LNCaP clone FGC (cell line): ENCODE measurements around the gene NEURL3.
A peak's percentile ranks its signal among the peaks of the same experiment; 100 is the strongest.

Source experiments
- DNase-seq: peaks from one replicate; pipeline ENCODE4 v3.0.0-alpha.2; 2011; ENCODE audit warnings: low read depth
- H3K4me3 ChIP-seq: 2 replicates; pipeline ENCODE4 v1.5.1; 2011; ENCODE audit warnings: mild to moderate bottlenecking, low read depth, low read length, control low read depth
- TF ChIP-seq, protein P1 (sequence below): IDR thresholded peaks from 2 replicates; pipeline ENCODE4 v1.5.1; 2012; ENCODE audit warnings: mild to moderate bottlenecking; ENCODE audit not compliant: control insufficient read depth, insufficient read depth; ENCODE audit errors: extremely low read depth

NEURL3 gene

DNA sequence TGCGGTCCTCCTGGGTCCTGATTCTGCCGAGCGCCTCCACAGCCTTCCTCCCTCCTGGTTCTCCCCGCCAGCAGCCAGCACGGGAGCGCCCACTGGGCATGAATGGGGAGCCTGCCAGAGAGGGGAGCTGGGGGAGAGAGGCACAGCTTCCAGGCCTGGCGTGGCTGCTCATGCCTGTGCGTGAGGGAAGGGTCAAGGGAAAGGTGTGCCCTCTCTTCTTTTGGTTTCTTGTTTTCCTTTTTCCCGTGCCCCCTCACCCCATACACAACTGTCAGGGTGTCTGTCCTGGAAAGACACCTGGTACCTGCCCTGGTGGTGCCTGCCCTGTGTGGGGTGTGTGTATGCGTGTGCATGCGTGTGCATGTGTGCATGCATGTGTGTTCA, 4.7 kb upstream of the NEURL3 start:
- no peak for DNase-seq
- TF ChIP-seq, protein P1, sequence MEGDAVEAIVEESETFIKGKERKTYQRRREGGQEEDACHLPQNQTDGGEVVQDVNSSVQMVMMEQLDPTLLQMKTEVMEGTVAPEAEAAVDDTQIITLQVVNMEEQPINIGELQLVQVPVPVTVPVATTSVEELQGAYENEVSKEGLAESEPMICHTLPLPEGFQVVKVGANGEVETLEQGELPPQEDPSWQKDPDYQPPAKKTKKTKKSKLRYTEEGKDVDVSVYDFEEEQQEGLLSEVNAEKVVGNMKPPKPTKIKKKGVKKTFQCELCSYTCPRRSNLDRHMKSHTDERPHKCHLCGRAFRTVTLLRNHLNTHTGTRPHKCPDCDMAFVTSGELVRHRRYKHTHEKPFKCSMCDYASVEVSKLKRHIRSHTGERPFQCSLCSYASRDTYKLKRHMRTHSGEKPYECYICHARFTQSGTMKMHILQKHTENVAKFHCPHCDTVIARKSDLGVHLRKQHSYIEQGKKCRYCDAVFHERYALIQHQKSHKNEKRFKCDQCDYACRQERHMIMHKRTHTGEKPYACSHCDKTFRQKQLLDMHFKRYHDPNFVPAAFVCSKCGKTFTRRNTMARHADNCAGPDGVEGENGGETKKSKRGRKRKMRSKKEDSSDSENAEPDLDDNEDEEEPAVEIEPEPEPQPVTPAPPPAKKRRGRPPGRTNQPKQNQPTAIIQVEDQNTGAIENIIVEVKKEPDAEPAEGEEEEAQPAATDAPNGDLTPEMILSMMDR, result no peak
- no peak overlapping the region for H3K4me3 ChIP-seq

DNA sequence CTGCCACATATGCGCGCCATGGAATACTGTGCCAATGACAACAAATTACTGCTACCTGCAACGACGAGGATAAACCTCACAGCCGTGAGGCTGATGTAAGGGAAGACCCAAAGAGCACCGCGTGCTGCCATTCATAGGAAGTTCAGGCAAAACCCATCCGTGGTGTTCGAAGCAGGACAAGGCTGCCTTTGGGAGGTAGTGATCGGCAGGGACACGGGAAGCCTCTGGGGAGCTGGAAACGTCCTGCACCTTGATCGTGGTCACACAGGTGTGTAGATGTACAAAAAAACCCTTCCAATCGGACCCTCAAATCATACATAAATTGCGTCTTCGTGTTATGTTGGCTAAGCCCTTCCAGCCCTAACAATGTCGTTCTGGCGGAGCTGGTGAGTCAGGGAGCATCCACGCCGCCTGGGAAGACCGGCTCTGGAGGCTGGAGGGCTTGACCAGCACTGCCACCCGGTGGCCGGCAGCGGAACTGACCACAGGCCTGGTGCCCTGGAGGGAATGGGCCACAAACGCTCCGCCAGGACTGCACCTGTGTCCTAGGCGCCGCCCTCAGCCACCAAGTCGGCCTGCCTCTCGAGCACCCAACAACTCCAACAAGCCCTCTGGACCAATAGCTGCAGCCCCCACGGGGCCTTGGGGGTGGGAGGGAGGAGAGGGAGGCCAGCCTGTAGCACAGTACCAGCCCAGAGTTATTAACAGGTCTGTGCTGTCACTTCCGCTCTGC, 4.1 kb upstream of the NEURL3 start:
- TF ChIP-seq, protein P1, result peak; percentile 98
- no peak overlapping the region for H3K4me3 ChIP-seq
- peak; percentile 43 for DNase-seq

DNA sequence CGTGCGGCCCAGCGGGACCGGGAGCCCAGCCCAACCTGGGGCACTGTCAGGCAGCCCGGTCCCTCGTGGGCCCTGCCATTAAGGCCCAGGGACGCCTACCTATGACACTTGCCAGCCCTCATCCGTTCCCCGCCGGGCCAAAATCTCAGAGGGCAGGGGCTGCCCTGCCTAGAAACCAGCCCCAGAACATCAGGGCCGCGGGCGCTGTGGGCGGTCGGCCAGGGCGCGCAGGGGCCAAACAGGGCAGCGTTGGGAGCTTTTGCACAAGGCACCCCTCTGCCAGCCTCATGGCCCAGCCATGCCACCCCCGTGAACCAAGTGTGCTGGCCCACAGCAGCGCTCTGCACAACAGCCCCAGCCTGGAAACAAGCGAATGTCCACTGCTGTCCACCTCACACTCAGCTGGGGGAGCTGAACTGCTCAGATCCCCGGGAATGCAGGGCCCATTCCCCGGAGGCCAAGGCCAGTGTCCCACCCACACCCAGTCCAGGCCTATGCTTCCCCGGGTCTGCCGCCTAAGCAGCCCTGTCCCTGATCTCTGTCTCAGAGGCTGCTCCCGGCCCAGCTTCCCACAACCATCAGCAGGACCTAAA, 3.5 kb upstream of the NEURL3 start:
- no peak for DNase-seq
- TF ChIP-seq, protein P1, result no peak
- no peak overlapping the region for H3K4me3 ChIP-seq

DNA sequence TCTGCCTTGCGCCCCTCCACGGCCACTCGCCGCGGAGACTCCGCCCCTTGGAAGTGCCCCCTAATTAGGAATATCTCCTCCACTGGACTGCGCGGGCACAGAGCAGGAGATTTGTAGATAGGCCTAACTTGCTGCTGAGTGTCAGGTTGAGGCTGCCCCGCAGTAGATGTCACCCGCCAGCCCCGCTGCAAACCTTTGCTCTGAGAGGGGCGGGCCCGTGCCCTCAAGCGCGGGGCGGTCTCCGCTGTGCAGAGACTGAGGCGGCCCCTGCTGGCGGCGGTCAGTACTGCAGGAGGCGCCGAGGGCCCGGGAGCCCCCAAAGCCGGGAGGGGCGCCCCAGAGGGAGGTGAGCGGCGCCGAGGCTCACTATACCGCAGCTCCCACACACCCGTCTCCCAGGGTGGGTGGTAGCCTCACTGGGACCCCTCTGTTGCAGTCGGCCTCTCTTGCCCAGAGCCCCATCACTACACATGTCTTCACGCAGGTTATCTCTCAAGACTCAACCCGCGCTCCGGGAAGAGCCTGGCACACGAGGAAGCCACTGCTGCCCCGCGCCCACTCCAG, 2.9 kb upstream of the NEURL3 start:
- TF ChIP-seq, protein P1, result peak; percentile 84
- H3K4me3 ChIP-seq, result peak overlapping the region; percentile 30
- DNase-seq, result peak; percentile 1

DNA sequence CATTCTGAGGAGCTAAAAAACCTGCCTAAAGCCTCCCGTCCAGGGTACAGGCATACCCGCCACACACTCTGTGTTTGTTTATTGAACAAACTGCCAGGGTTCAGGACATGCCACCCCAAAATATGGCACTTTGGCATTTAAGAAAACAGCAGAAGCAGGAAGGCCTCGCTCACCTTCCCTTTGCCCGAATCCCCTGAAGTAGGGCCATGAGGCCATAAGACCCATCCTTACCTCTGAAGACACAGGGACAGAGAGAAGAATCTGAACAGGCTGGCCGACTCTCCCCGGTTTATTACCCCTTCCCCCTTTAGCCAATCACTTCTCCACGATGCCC, 1.7 kb upstream of the NEURL3 start:
- DNase-seq, result no peak
- no peak overlapping the region for H3K4me3 ChIP-seq
- TF ChIP-seq, protein P1, result no peak

DNA sequence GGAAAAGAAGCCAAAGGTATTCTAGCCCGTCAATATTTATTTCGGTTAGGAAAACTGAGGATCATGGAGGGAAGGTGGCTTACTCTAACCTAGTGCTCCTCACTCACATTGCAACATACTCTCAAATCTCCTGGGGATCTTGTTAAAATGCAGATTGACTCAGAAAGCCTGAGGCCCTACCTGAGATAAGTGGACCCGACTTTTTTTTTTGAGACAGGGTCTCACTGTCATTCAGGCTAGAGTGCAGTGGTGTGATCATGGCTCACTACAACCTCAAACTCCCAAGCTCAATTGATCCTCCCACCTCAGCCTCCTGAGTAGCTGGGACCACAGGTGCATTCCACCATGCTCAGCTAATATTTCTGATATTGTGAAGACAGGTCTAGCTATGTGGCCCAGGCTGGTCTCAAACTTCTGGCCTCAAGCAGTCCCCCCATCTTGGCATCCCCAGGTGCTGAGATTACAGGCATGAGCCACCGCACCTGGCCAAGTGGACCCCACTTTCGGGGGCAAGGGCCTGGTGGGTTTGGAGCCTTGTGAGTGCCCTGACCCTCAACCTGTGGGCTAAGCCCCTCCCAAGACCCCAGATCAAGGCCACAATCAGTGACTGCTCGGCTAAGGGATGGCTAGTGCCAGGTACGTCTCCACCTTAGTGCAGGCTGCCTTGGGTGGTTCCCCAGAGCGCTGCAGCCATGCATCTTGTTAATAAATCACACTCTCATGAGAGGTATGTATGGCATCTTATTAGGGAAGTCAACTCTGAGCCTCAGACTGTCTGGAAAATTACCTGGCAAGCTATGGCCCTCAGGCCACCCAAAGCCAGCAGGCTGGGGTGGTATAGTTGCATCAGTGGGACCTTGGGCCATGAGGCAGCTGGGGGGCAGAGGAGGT, 1.1 kb upstream of the NEURL3 start:
- TF ChIP-seq, protein P1, result no peak
- DNase-seq, result no peak

More for the DNA sequence above, 1.1 kb upstream of the NEURL3 start:
- no peak overlapping the region for H3K4me3 ChIP-seq
